Measurements from ENCODE around the gene MS4A15. TPM values are rescaled to one million over a fixed set of nuclear protein-coding genes. Genes with fewer than 3 reads are reported as not detected.

The MS4A15 gene
- total RNA-seq, 1 donor from 2014 or later = 147 TPM

DNA sequence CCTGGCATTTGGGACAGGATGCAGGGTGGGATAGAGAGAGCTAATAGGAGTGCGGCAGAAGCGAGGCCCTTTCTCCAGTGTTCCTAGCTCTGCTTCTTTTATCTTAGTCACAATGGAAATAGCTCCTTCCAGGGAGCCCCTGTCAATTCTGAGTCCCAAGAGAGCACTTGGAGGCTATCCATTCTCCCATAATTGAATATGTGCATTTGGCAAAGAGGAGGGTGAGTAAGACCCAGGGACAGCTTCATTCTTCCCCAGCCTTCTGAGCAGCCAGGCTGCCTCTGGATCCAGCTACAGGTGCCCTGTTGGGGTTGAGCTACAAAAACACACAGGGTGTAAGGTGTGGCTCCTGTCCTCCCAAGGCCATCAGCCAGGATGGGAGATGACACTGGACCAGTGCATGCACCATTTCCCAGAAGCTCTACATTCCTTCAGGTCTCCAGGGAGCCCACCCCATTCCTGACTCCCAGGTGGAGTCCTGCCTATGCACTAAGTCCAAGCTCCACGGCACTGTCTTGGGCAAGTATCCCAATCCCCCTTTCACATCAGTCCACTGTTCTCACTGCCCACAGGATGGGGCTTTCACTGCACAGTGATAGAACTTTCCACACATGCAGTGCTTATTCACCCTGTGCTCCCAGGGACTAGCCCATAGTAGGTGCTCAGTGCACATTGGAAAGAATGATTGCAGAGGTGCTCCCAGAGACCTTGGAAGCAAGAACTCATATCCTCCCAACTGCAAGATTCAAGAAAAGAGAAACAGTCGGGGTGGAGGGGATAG is 34.7 kb downstream of the MS4A15 start:
- DNase-seq (no peak), ATAC-seq (no peak)
- H3K4me3 ChIP-seq = no peak overlapping the region
- H3K4me1 ChIP-seq = no peaks in the 10 kb centered on the region
- H3K27ac ChIP-seq = no peak overlapping the region
- H3K27me3 ChIP-seq = no peaks in the 10 kb centered on the region
- H3K9me3 ChIP-seq = no peaks in the 10 kb centered on the region
- TF ChIP-seq, protein P1, sequence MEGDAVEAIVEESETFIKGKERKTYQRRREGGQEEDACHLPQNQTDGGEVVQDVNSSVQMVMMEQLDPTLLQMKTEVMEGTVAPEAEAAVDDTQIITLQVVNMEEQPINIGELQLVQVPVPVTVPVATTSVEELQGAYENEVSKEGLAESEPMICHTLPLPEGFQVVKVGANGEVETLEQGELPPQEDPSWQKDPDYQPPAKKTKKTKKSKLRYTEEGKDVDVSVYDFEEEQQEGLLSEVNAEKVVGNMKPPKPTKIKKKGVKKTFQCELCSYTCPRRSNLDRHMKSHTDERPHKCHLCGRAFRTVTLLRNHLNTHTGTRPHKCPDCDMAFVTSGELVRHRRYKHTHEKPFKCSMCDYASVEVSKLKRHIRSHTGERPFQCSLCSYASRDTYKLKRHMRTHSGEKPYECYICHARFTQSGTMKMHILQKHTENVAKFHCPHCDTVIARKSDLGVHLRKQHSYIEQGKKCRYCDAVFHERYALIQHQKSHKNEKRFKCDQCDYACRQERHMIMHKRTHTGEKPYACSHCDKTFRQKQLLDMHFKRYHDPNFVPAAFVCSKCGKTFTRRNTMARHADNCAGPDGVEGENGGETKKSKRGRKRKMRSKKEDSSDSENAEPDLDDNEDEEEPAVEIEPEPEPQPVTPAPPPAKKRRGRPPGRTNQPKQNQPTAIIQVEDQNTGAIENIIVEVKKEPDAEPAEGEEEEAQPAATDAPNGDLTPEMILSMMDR (IDR thresholded peaks at IDR 0.05) = no peak
- intact Hi-C loops (cut with DNase I) = no loop called here
- H3K36me3 ChIP-seq = no peaks in the 10 kb centered on the region

DNA sequence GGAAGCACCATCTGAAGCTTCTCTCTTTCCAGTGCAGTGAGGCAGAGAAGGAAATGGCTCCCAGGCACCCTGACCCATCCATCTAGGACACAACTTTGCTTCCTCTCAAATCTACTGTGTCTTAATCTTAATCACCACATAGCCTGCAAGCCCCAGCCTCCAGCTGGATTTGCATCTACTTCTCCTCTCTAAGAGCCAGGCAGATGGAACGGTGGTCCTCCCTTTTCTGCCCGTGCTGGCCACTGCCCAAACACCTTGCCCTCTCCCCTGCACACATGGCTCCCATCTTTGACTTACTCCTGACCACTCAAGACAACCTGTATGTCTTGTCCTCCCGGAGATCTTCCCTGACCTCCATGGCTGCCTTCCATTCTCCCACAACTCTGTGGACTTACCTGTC is 35.9 kb downstream of the MS4A15 start:
- no peaks in the 10 kb centered on the region for H3K4me1 ChIP-seq
- intact Hi-C loops (cut with DNase I) = no loop called here
- no peaks in the 10 kb centered on the region for H3K27me3 ChIP-seq
- H3K4me3 ChIP-seq = no peak overlapping the region
- TF ChIP-seq, protein P1 (IDR thresholded peaks at IDR 0.05) = no peak
- ATAC-seq = no peak
- no peaks in the 10 kb centered on the region for H3K36me3 ChIP-seq
- no peak for DNase-seq
- H3K27ac ChIP-seq = no peak overlapping the region
- no peaks in the 10 kb centered on the region for H3K9me3 ChIP-seq

DNA sequence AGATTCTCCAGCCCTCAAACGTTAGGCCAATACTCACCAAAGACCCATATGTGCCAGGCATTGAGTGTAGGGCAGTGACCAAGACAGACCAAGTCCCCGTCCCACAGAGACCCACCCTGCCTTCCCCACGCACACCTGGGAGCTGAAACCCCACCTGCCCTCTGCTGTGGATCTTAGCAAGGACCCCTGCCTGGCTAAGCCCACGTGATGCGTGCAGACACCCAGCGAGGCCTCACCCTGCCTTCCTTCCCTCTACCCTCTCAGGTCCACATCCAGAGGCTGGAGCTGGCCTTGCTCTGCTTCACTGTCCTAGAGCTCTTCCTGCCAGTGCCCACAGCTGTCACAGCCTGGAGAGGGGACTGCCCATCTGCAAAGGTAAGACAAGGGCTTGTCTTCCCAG is 38.6 kb downstream of the MS4A15 start:
- Histone ChIP-seq H3K9me3 (no peaks in the 10 kb centered on the region), H3K4me3 (no peak overlapping the region), H3K27me3 (no peaks in the 10 kb centered on the region), H3K4me1 (no peaks in the 10 kb centered on the region), H3K27ac (no peak overlapping the region), H3K36me3 (no peaks in the 10 kb centered on the region)
- TF ChIP-seq, protein P1 (IDR thresholded peaks at IDR 0.05) = no peak
- DNase-seq = no peak
- intact Hi-C loops (cut with DNase I) = no loop called here
- no peak for ATAC-seq

DNA sequence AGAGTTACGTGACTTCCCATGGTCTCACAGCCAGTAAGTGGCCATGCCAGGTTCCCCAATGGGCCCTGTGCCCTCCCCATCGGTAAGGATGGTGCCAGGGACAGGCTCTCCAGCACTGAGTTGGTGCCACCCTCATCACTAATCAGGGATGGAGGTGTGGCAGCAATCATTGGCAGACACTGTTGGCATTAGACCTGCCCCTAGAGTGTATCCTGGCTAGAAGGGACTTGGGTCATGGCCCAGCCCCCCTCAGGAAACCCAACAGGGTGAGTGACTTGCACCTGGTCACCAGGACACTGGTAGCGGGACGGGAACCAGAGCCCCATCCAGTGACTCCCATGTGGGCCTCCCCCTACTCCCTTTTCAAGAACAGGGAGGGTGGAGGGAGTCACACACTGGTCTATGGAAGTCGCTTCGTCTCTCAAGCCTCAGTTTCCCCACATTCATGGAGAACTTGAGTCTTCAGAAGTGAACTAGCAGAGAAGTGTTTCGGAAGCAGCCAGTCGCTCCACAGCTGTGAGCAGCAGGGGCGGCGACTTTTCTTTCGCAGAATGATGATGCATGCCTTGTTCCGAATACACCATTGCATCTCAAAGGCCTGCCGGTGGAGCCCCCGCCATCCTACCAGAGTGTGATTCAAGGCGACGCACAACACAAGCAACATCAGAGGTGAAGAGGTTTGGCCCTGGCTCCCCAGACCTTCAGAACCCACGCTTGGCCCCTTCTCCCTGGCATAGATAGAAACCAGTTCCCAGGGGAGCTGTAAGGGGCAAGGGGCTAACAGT is 41.4 kb downstream of the MS4A15 start:
- Histone ChIP-seq H3K4me3 (no peak overlapping the region), H3K36me3 (no peaks in the 10 kb centered on the region), H3K27me3 (peaks cover 12% of the 10 kb centered on the region), H3K4me1 (no peaks in the 10 kb centered on the region), H3K27ac (no peak overlapping the region), H3K9me3 (no peaks in the 10 kb centered on the region)
- intact Hi-C loops (cut with DNase I) = no loop called here
- no peak for ATAC-seq
- TF ChIP-seq, protein P1 (IDR thresholded peaks at IDR 0.05) = no peak
- no peak for DNase-seq

DNA sequence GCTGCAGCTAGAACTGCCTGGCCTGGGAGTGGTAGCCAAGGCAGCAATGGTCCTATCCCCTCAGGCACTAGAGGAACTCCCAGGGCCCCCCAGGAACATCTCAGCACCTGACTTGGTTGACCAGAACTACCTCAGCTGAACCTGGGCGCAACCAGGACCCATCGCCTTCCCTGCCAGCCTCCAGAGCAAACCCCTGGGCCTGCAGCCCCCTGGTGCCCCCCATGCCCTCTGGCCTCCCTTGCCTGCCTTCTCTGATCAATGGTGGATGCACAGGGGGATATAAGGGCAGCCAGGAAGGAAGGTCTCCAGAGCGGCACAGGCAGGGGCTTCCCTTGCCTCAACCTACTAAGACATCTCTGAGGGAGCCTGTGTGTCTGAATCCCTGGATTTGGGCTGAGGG is 42.0 kb downstream of the MS4A15 start:
- DNase-seq (no peak), ATAC-seq (no peak)
- no peak overlapping the region for H3K27ac ChIP-seq
- H3K4me3 ChIP-seq = no peak overlapping the region
- no peaks in the 10 kb centered on the region for H3K36me3 ChIP-seq
- H3K4me1 ChIP-seq = no peaks in the 10 kb centered on the region
- intact Hi-C loops (cut with DNase I) = no loop called here
- H3K27me3 ChIP-seq = peaks cover 12% of the 10 kb centered on the region
- H3K9me3 ChIP-seq = no peaks in the 10 kb centered on the region
- TF ChIP-seq, protein P1 (IDR thresholded peaks at IDR 0.05) = no peak
